HEK293 (cell line): Measurements from ENCODE around the gene MAGOH.

ENCODE experiments used
- BCL11A ChIP-seq: fragments of 450-650 bp; formaldehyde crosslinking; IDR thresholded peaks from 2 replicates; pipeline ENCODE4 v1.5.1; 2016; ENCODE audit warnings: low read depth, missing biosample characterization, missing genetic modification characterization
- BCL11B ChIP-seq: fragments of 450-650 bp; formaldehyde crosslinking; IDR thresholded peaks from 2 replicates; pipeline ENCODE4 v1.5.1; 2016; ENCODE audit warnings: low read depth, missing biosample characterization, missing genetic modification characterization
- GLIS1 ChIP-seq: fragments of 450-650 bp; formaldehyde crosslinking; IDR thresholded peaks from 2 replicates; pipeline ENCODE4 v1.5.1; 2016; ENCODE audit warnings: missing biosample characterization, missing genetic modification characterization
- KLF16 ChIP-seq: fragments of 450-650 bp; formaldehyde crosslinking; IDR thresholded peaks from 2 replicates; pipeline ENCODE4 v1.5.1; 2017; ENCODE audit warnings: missing biosample characterization, missing genetic modification characterization
- KLF9 ChIP-seq: fragments of 450-650 bp; formaldehyde crosslinking; IDR thresholded peaks from 2 replicates; pipeline ENCODE4 v1.5.1; 2016; ENCODE audit warnings: missing biosample characterization, missing genetic modification characterization, low read depth
- TRIM28 ChIP-seq: IDR thresholded peaks from 2 replicates; pipeline ENCODE4 v1.6.1; 2011; ENCODE audit warnings: low read length, control low read depth, borderline replicate concordance
- YY2 ChIP-seq: fragments of 450-650 bp; formaldehyde crosslinking; IDR thresholded peaks from 2 replicates; pipeline ENCODE4 v1.5.1; 2016; ENCODE audit warnings: missing biosample characterization, missing genetic modification characterization
- ZBTB21 ChIP-seq: fragments of 450-650 bp; formaldehyde crosslinking; IDR thresholded peaks from 2 replicates; pipeline ENCODE4 v1.5.1; 2017; ENCODE audit warnings: missing biosample characterization, missing genetic modification characterization
- ZNF10 ChIP-seq: fragments of 450-650 bp; formaldehyde crosslinking; IDR thresholded peaks from 2 replicates; pipeline ENCODE4 v1.5.1; 2017; ENCODE audit warnings: missing biosample characterization, missing genetic modification characterization
- ZNF184 ChIP-seq: fragments of 450-650 bp; IDR thresholded peaks from 2 replicates; pipeline ENCODE4 v1.5.1; 2018; ENCODE audit warnings: missing biosample characterization, mild to moderate bottlenecking, missing genetic modification characterization
- ZNF211 ChIP-seq: fragments of 450-650 bp; formaldehyde crosslinking; IDR thresholded peaks from 2 replicates; pipeline ENCODE4 v1.5.1; 2016; ENCODE audit warnings: low read depth, missing biosample characterization, missing genetic modification characterization
- ZNF214 ChIP-seq: fragments of 450-650 bp; formaldehyde crosslinking; IDR thresholded peaks from 2 replicates; pipeline ENCODE4 v1.5.1; 2017; ENCODE audit warnings: missing biosample characterization, mild to moderate bottlenecking, missing genetic modification characterization, borderline replicate concordance
- ZNF274 ChIP-seq, 2 experiments: fragments of 200-500 bp in 1 of 2; fragments of 450-650 bp in 1 of 2; sonication (Bioruptor generic) in 1 of 2; formaldehyde crosslinking in 1 of 2; IDR thresholded peaks; 2 replicates each; pipeline versions ENCODE4 v1.5.1 to v1.6.1; 2014 to 2016; ENCODE audit warnings: borderline replicate concordance in 1 of 2, inconsistent platforms in 1 of 2, low read length in 1 of 2, missing biosample characterization in 1 of 2, missing genetic modification characterization in 1 of 2
- ZNF366 ChIP-seq: fragments of 450-650 bp; formaldehyde crosslinking; conservative IDR thresholded peaks from 2 replicates; pipeline ENCODE4 v1.5.1; 2016; ENCODE audit warnings: missing biosample characterization, missing genetic modification characterization
- ZNF404 ChIP-seq: fragments of 450-650 bp; formaldehyde crosslinking; IDR thresholded peaks from 2 replicates; pipeline ENCODE4 v1.5.1; 2017; ENCODE audit warnings: missing biosample characterization, missing genetic modification characterization
- ZNF416 ChIP-seq: fragments of 450-650 bp; formaldehyde crosslinking; IDR thresholded peaks from 2 replicates; pipeline ENCODE4 v1.5.1; 2016; ENCODE audit warnings: missing biosample characterization, missing genetic modification characterization
- ZNF48 ChIP-seq: fragments of 450-650 bp; formaldehyde crosslinking; IDR thresholded peaks from 2 replicates; pipeline ENCODE4 v1.5.1; 2016; ENCODE audit warnings: missing biosample characterization, missing genetic modification characterization
- ZNF629 ChIP-seq: fragments of 450-650 bp; formaldehyde crosslinking; IDR thresholded peaks from 2 replicates; pipeline ENCODE4 v1.5.1; 2017; ENCODE audit warnings: missing biosample characterization, missing genetic modification characterization
- ZNF660 ChIP-seq: fragments of 450-650 bp; IDR thresholded peaks from 2 replicates; pipeline ENCODE4 v1.5.1; 2018; ENCODE audit warnings: missing biosample characterization, mild to moderate bottlenecking, missing genetic modification characterization
- ZNF707 ChIP-seq: fragments of 450-650 bp; formaldehyde crosslinking; IDR thresholded peaks from 2 replicates; pipeline ENCODE4 v1.5.1; 2016; ENCODE audit warnings: missing biosample characterization, missing genetic modification characterization
- ZNF76 ChIP-seq: fragments of 450-650 bp; formaldehyde crosslinking; IDR thresholded peaks from 2 replicates; pipeline ENCODE4; 2016; ENCODE audit warnings: low read depth, missing biosample characterization, missing genetic modification characterization, borderline replicate concordance
- TF ChIP-seq, protein P1 (sequence below): fragments of 450-650 bp; formaldehyde crosslinking; IDR thresholded peaks from 2 replicates; pipeline ENCODE4 v1.5.1; 2016; ENCODE audit warnings: missing biosample characterization, missing genetic modification characterization
- TF ChIP-seq, protein P2 (sequence below): fragments of 450-650 bp; formaldehyde crosslinking; IDR thresholded peaks from 2 replicates; pipeline ENCODE4 v1.5.1; 2016; ENCODE audit warnings: missing biosample characterization, missing genetic modification characterization
- TF ChIP-seq, protein P3 (sequence below): fragments of 450-650 bp; formaldehyde crosslinking; IDR thresholded peaks from 2 replicates; pipeline ENCODE4 v1.5.0; 2017; ENCODE audit warnings: missing biosample characterization, missing genetic modification characterization, borderline replicate concordance
- TF ChIP-seq, protein P4 (sequence below): fragments of 450-650 bp; formaldehyde crosslinking; IDR thresholded peaks from 2 replicates; pipeline ENCODE4 v1.5.1; 2016; ENCODE audit warnings: missing biosample characterization, missing genetic modification characterization
- TF ChIP-seq, protein P5 (sequence below): fragments of 450-650 bp; IDR thresholded peaks from 2 replicates; pipeline ENCODE4 v1.5.1; 2018; ENCODE audit warnings: missing biosample characterization, mild to moderate bottlenecking, missing genetic modification characterization
- TF ChIP-seq, protein P6 (sequence below): fragments of 450-650 bp; formaldehyde crosslinking; IDR thresholded peaks from 2 replicates; pipeline ENCODE4 v1.5.1; 2016; ENCODE audit warnings: missing biosample characterization, missing genetic modification characterization

MAGOH gene

DNA sequence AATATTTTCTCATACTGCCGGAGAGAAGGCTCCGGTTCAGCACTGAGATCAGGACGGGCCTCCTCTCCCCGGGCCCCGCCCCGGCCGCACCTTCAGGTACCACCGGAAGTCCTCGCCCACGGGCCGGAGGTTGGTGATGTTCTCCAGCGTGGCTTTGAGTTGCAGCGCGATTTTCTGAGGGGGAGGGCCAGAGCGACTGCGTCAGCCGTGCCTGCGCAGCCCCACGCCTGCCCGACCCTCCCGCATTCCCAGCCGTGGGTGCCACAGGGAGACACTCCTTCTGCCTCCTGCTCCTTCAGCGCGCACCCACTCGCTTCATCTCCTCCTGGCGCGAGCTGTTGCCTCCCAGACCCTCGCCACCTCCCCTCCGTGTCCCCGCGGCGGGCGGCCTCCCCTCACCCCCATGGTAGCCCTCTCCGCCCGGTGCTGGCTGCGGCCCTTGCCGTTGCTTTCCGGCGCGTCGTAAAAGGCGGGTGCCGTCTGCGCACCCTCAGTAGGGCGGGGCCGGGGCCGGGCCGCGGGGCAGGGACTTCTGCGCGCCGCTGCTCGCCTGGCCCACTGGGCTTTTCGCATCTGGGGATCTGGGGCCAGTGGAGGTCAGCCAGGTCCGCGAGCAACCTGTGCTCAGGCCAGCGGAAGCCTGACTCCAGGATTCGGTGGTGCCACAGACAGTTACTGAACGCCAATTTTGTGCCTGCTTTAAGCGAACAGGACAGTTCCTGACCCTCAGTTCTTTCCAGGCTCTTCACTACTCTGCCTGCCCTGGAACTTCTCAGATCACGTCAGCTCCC, 18.0 kb downstream of the MAGOH start, which contains the start of gene CZIB (continued):
- TF ChIP-seq, protein P1, sequence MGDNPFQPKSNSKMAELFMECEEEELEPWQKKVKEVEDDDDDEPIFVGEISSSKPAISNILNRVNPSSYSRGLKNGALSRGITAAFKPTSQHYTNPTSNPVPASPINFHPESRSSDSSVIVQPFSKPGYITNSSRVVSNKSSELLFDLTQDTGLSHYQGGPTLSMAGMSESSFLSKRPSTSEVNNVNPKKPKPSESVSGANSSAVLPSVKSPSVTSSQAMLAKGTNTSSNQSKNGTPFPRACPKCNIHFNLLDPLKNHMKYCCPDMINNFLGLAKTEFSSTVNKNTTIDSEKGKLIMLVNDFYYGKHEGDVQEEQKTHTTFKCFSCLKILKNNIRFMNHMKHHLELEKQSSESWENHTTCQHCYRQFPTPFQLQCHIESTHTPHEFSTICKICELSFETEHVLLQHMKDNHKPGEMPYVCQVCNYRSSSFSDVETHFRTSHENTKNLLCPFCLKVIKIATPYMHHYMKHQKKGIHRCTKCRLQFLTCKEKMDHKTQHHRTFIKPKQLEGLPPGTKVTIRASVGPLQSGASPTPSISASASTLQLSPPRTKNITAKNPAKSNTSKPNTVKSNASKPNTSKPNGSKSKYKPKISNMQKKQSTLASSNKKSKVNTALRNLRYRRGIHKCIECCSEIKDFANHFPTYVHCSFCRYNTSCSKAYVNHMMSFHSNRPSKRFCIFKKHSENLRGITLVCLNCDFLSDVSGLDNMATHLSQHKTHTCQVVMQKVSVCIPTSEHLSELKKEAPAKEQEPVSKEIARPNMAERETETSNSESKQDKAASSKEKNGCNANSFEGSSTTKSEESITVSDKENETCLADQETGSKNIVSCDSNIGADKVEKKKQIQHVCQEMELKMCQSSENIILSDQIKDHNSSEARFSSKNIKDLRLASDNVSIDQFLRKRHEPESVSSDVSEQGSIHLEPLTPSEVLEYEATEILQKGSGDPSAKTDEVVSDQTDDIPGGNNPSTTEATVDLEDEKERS (tag by site-specific recombination), result peak; percentile 78
- no peak for TF ChIP-seq BCL11A (tag by site-specific recombination)
- TF ChIP-seq KLF9, result peak; percentile 89
- no peak for TF ChIP-seq ZNF274 (IDR thresholded peaks at IDR 0.05; ENCODE audit: low read length)
- TF ChIP-seq ZNF274 (tag by site-specific recombination; IDR thresholded peaks at IDR 0.05; ENCODE audit: borderline replicate concordance), result no peak
- peak; percentile 90 for TF ChIP-seq TRIM28
- peak; percentile 13; the same call in 1 of the 2 replicates for TF ChIP-seq ZNF184
- peak; percentile 80 for TF ChIP-seq GLIS1
- TF ChIP-seq ZNF211, result no peak
- peak; percentile 99 for TF ChIP-seq KLF16
- peak; percentile 78 for TF ChIP-seq ZBTB21 (tag by site-specific recombination)
- TF ChIP-seq ZNF629, result peak; percentile 93
- peak; percentile 39; the same call in 1 of the 2 replicates for TF ChIP-seq ZNF366 (tag by site-specific recombination)
- peak; percentile 85 for TF ChIP-seq ZNF660
- TF ChIP-seq ZNF48 (tag by site-specific recombination), result no peak
- TF ChIP-seq ZNF10 (tag by site-specific recombination), result peak; percentile 84; the same call in 1 of the 2 replicates
- TF ChIP-seq, protein P2, sequence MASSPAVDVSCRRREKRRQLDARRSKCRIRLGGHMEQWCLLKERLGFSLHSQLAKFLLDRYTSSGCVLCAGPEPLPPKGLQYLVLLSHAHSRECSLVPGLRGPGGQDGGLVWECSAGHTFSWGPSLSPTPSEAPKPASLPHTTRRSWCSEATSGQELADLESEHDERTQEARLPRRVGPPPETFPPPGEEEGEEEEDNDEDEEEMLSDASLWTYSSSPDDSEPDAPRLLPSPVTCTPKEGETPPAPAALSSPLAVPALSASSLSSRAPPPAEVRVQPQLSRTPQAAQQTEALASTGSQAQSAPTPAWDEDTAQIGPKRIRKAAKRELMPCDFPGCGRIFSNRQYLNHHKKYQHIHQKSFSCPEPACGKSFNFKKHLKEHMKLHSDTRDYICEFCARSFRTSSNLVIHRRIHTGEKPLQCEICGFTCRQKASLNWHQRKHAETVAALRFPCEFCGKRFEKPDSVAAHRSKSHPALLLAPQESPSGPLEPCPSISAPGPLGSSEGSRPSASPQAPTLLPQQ (tag by site-specific recombination), result peak; percentile 92
- TF ChIP-seq ZNF214 (tag by site-specific recombination), result no peak
- TF ChIP-seq ZNF404 (tag by site-specific recombination), result no peak
- TF ChIP-seq, protein P3, sequence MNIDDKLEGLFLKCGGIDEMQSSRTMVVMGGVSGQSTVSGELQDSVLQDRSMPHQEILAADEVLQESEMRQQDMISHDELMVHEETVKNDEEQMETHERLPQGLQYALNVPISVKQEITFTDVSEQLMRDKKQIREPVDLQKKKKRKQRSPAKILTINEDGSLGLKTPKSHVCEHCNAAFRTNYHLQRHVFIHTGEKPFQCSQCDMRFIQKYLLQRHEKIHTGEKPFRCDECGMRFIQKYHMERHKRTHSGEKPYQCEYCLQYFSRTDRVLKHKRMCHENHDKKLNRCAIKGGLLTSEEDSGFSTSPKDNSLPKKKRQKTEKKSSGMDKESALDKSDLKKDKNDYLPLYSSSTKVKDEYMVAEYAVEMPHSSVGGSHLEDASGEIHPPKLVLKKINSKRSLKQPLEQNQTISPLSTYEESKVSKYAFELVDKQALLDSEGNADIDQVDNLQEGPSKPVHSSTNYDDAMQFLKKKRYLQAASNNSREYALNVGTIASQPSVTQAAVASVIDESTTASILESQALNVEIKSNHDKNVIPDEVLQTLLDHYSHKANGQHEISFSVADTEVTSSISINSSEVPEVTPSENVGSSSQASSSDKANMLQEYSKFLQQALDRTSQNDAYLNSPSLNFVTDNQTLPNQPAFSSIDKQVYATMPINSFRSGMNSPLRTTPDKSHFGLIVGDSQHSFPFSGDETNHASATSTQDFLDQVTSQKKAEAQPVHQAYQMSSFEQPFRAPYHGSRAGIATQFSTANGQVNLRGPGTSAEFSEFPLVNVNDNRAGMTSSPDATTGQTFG (tag by site-specific recombination), result no peak
- TF ChIP-seq, protein P4, sequence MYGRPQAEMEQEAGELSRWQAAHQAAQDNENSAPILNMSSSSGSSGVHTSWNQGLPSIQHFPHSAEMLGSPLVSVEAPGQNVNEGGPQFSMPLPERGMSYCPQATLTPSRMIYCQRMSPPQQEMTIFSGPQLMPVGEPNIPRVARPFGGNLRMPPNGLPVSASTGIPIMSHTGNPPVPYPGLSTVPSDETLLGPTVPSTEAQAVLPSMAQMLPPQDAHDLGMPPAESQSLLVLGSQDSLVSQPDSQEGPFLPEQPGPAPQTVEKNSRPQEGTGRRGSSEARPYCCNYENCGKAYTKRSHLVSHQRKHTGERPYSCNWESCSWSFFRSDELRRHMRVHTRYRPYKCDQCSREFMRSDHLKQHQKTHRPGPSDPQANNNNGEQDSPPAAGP (tag by site-specific recombination), result peak; percentile 92
- TF ChIP-seq ZNF416 (tag by site-specific recombination), result no peak
- no peak for TF ChIP-seq ZNF707 (tag by site-specific recombination)
- TF ChIP-seq, protein P5, sequence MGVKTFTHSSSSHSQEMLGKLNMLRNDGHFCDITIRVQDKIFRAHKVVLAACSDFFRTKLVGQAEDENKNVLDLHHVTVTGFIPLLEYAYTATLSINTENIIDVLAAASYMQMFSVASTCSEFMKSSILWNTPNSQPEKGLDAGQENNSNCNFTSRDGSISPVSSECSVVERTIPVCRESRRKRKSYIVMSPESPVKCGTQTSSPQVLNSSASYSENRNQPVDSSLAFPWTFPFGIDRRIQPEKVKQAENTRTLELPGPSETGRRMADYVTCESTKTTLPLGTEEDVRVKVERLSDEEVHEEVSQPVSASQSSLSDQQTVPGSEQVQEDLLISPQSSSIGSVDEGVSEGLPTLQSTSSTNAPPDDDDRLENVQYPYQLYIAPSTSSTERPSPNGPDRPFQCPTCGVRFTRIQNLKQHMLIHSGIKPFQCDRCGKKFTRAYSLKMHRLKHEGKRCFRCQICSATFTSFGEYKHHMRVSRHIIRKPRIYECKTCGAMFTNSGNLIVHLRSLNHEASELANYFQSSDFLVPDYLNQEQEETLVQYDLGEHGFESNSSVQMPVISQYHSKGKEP (tag by site-specific recombination), result 0 out of 2 replicates have a peak, but pooled peaks have one; percentile 25
- peak; percentile 84 for TF ChIP-seq YY2 (tag by site-specific recombination)
- TF ChIP-seq, protein P6, sequence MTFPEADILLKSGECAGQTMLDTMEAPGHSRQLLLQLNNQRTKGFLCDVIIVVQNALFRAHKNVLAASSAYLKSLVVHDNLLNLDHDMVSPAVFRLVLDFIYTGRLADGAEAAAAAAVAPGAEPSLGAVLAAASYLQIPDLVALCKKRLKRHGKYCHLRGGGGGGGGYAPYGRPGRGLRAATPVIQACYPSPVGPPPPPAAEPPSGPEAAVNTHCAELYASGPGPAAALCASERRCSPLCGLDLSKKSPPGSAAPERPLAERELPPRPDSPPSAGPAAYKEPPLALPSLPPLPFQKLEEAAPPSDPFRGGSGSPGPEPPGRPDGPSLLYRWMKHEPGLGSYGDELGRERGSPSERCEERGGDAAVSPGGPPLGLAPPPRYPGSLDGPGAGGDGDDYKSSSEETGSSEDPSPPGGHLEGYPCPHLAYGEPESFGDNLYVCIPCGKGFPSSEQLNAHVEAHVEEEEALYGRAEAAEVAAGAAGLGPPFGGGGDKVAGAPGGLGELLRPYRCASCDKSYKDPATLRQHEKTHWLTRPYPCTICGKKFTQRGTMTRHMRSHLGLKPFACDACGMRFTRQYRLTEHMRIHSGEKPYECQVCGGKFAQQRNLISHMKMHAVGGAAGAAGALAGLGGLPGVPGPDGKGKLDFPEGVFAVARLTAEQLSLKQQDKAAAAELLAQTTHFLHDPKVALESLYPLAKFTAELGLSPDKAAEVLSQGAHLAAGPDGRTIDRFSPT, result peak; percentile 97
- TF ChIP-seq BCL11B (tag by site-specific recombination), result peak; percentile 71; the same call in 1 of the 2 replicates
- TF ChIP-seq ZNF76 (tag by site-specific recombination), result peak; percentile 81
